HG02870 (cell line): ENCODE measurements around the gene KCNK6.
A peak's percentile ranks its signal among the peaks of the same experiment; 100 is the strongest.

Experiments used
- ATAC-seq: cut with Tn5 transposase; IDR thresholded peaks from one replicate; pipeline ENCODE4 v1.9.1; 2021; ENCODE audit warnings: mild to moderate bottlenecking, moderate library complexity; ENCODE audit not compliant: unreplicated experiment

Gene KCNK6

DNA sequence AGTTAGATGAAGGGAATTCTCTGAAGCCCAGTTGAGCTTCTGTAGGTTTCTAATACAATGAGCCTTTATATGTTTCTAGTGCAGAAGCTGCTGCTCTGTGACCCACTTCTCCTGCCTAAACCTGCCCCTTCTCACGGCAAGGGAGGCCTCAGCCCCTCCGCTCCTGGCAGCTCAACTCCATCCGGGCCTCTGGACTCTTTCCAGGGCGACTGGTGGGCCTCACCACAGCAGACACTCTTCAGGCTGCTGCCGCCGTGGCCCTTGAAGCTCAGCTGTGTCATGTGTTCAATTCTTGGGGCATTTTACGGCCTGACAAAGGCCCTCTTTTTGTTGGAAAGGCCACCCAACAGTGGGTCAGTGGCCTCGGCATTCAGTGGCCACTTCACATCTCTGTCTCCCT is 25.6 kb upstream of the KCNK6 start:
- no peak for ATAC-seq

DNA sequence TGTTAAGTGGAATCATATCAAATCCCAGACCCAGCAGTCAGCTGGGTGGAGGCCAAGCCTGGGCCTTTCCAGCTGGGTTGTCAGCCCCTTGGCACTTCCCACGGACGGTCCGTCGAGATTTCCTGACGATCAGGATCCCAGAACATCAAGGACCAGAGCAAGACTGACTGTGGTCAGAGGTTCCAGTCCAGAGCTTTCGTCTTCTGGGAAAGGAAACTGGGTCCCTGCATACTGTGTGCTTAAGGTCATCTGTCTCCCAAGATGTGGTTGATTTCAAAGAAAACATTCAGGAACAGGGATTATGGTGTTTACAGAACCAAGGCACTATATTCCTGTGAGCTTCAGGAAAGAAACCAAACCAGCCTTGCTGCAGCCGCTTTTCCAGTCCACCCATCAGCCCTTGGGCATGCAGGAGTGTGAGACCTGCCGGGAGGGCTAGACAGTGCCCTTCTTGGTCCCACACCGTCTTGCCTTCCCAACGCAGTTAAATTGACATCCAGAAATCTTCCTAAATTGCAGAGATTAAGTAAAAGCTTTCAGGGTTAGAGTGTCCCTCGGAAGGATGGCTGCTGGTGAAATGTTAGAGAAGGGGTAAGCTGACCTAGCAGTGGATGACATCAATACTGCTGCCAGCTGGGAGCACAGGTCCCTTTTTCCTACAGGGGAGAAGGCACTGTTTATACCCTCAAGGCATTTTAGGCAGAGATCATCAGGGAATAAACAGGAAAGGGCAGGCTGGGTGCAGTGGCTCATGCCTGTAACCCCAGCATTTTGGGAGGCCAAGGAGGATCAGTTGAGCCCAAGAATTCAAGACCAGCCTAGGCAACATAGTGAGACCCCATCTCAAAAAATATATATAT is 20.6 kb upstream of the KCNK6 start:
- ATAC-seq, result no peak

DNA sequence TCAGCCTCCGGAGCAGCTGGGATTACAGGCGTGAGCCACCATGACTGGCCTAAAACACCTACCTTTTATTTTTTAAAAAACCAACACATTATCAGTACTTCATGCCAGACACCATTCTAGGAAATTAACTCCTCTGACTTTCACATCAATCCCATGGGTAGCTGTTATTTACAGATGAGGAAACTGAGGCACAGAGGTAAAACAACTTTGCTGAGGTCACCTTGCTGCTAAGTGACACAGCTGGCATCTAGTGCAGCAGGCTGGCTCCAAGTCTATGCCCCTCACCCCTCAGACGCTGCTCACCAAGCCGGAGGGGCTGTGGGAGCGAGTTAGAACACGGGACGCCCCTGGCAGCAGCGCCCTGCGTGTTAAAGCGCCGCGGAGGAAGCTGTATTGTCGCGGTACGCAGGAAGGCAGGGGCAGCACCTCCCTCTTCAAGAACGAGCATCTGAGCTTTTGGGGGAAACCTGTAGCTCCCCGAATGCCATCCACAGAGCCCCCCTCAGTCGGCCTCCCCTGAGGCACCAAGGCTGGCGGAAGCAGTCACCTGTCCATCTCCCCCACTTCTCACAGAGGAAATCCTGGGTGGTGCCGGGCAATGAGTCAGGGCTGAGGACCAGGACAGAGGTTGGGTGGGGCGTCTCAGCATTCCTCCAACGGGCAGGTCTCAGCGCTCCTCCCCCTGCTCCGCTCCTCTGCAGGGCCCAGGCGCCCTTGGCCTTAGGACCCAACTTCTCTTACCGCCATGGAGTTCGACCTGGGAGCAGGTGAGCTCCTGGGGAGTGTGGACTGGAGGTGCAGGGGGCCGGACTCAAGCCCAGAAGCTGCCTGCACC is 15.9 kb upstream of the KCNK6 start, which contains the start of gene C19orf33:
Gene C19orf33 (plus strand): TSS at position 735 of the 835 bp plus-strand sequence. CDS start 11 bp downstream, at position 746.
- no peak for ATAC-seq

DNA sequence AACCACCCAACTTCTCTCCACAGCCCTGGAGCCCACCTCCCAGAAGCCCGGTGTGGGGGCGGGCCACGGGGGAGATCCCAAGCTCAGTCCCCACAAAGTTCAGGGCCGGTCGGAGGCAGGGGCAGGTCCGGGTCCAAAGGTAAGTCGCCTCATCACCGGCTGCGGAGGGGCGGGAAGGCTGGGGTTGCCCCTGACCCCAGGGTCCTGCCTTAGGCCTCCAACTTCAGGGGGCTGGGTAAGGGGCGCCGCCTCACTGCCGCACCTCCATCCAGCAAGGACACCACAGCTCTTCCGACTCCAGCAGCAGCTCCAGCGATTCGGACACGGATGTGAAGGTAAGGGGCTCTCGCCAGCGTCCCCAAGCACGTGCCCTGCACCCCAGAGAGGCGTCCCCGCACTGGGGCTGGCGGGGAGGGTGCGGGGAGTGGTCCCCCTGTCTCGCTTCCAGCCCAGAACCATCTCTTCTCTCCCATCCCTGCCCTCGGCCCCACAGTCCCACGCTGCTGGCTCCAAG is 15.2 kb upstream of the KCNK6 start:
- no peak for ATAC-seq

DNA sequence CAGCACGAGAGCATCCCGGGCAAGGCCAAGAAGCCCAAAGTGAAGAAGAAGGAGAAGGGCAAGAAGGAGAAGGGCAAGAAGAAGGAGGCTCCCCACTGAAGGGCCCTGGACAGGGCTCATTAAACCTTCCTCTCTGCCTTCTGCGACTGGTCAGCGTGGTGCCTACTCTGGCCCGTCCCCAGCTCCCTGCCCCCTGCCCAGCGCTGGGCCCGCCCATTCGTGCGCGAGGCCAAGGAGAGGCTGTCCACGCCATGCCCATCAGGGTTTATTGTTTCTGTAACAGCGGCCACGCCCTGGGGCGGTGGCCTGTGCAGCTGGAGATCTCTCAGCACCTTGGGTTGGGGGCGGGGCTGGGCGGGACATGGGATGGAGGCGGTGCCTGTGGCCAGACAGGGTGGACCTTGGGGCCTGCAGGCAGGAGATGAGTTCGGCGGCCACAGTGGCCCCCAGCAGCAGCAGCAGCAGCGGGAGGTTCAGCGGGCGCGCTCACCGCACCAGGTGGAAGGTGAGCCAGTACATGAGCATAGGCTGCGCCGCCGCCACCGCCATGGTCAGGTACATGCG is 14.7 kb upstream of the KCNK6 start:
- no peak for ATAC-seq

DNA sequence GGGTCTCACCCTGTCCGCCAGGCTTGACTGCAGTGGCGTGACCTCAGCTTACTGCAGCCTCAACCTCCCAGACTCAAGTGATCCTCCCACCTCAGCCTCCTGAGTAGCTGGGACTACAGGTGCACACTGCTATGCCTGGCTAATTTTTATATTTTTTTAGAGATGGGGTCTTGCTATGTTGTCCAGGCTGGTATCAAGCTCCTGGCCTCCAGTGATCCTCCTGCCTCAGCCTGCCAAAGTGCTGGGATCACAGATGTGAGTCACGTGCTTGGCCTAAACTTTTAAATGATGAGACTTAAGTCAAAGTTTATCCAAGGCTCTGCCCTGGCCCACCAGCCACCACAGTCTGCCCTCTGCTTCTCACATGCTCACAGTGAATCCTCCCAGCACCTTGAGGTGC is 13.4 kb upstream of the KCNK6 start:
- no peak for ATAC-seq

DNA sequence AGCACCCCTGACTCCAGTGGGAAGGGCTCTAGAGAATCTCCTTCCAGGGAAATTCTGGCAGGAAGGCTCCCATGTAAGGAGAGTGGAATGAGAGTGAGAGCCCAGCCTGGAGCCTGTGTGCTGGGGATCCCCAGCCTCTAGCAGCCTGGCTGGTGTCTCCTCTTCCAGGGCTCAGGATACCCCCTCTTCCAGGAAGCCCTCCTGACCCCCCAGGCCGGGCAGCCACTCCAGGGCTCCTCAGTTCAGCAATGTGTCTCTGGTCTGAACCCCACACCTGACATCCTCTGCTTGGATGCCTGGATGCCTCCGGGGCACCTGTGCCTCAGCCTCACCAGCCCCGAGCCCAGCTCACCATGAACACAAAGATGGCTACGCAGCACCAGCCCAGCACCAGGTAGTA is 12.6 kb upstream of the KCNK6 start:
- ATAC-seq, result no peak

DNA sequence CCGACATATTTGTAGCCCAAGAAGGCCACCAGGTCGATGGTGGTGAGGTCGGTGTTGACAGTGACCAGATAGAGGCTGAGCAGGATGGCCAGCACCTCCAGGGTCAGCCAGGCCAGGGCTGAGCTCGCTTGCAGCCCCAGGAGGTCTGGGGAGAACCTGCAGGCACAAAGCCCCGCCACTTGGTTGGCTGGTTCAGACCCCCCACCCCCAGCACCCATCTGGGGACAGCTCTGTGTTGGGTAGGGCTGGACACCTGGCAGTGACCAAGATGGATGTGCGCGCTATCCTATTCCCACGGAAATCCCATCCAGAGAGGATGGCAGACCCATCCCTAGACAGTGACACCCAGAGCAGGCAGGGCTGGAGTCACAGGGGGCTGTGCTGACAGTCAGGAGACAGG is 12.0 kb upstream of the KCNK6 start:
- ATAC-seq, result no peak

DNA sequence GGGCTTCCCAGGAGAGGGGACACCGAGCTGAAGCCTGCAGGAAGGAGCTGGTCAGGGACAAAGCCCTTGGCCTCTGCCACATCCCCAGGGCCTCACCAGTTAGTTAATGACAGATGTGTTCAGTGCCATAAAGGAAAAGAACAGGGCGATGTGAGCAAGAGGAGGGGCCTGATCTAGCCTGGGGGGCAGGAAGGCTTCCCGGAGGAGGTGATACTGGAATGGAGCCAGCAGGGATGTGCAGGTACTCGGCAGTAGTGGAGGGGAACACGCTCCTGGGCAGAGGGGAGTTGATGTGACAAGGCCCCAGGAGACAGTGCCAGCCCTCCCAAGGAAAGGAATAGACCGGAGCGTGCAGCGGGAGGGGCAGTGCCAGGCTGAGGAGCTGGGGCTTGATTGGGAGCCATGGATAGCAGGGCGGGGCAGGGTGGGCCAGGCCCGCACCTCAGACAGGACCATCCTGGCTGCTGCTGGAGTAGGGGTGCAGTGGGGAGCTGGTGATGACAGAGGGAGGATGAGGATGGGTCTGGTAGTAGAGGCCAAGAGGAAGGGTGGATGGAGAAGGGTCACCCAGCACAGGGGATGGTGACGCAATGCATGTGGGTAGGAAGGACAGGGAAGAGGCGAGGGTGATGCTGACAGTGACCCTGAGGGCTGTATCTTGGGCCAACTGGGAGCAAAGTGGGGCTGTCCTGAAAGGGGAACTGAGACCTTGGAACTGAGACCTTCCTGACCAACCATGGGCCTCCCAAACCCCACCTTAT is 11.5 kb upstream of the KCNK6 start:
- ATAC-seq, result no peak

DNA sequence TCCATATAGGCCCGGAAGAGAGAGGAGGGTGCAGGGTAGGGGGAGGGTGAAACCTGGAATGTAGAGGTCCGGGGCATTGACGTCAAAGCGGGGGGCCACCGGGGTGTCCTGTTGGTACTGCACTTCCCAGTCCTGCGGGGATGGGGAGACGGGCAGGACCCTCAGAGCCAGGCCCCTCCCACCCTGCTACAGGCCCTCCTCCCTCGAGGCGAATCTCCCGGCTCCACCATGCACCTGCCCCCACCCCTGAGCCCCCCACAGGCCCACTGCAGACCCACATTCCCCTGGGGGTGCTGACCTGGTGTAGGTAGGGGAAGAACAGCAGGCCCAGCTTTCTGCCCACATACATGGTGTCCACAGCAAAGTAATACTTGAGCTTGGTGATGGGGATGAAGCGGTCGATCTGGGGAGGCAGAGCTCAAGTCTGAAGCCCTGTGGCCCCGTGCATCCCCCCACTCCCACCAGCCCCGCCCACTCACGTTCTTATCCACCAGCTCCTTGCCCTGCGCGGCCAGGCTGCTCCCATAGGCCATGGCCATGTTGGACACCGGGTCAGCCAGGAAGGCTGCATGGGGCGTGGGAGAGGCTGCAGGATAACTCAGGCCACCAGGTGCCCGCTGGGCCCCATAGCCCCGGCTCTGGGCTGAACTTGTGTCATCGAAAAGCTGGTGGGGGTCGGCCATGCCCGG is 10.6 kb upstream of the KCNK6 start:
- no peak for ATAC-seq

DNA sequence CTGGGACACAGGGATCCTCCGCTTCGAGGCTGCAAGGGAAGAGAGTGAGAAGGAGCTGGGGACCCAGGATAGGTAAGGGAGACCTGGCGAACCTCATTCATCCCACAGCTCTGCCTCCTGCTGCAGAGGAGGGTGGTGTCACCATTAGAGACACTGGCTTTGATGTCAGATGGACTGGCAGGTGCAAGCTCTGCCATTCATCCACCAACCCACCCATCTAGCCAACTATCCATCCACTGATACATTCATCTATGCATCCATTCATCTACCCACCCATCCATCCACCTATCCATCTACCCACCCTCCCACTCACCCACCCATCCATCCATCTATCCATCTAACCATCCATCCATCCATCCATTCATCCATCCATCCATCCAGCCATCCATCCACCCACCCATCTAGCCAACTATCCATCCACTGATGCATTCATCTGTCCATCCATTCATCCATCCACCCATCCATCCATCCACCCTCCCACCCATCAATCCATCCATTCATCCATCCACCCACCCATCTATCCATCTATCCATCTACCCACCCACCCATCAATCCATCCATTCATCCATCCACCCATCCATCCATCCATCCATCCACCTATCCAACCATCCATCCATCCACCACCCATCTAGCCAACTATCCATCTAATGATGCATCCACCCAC is 9.9 kb upstream of the KCNK6 start:
- ATAC-seq, result no peak

DNA sequence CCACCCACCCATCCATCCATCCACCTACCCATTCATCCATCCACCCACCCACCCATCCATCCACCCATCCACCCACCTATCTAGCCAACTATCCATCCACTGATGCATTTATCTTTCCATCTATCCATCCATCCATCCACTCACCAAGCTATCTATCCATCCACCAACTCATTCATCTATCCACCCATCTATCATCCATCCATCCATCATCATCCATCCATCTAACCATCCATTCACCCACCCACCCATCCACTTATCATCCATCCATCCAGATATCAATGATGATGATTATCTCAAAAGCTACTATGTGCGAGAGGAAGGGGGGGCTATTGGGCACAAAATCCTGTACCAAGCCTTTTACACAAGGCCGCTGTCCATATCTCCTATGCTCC is 9.4 kb upstream of the KCNK6 start:
- no peak for ATAC-seq

DNA sequence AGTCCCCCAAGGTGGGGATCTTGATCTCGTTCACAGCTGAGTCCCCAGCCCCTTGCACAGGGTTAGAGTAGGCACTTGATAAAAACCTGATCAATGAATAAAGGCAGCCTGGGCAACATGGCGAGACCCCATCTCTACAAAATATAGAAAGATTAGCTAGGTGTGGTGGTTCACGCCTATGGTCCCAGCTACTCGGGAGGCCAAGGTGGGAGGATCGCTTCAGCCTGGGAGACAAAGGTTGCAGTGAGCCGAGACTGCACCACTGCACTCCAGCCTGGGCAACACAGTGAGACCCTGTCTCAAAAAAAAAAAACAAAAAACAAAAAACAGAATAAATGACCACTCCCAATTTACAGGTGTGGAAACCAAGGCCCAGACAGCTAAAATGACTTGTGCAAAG is 8.7 kb upstream of the KCNK6 start:
- no peak for ATAC-seq

DNA sequence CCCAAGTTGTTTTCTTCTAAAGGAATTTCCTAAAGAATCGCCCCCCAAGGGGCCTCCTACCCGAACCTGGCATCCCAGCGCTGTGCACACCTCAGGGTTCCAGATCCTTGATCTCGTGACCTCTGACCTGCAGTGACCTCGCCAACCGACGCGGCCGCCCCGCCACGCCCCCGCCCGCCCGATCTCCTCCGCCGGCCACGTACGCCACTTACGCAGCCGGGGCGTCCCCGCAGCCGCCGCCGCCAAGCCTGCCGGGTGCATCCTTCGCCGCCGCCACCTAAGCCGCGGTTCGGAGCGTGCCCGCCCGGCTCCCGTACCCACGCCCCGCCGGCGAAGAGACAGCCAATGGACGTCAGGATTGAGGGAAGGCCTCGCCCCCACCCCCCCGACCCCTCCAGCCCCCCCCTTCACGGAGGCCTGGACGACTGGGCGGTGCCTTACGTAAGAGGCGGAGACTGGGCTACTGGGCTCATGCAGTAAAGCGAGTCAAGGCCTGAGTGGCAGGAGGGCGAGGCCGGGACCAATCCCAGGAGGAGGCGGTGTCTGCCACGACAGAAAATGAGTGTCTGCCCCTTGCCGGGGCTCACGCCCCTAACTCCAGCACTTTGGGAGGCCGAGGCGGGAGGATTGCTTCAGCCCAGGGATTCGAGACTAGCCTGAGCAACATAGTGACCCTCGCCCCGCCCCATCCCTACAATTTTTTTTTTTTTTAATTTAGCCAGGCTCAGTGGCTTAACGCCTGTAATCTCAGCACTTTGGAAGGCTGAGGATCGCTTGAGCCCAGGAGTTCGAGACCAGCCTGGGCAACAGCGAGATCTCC is 3.8 kb upstream of the KCNK6 start, which contains the start of gene YIF1B:
Gene YIF1B (minus strand): TSS at position 291 of the 820 bp plus-strand sequence. CDS start 30 bp downstream, at position 261.
- peak; percentile 83 for ATAC-seq

DNA sequence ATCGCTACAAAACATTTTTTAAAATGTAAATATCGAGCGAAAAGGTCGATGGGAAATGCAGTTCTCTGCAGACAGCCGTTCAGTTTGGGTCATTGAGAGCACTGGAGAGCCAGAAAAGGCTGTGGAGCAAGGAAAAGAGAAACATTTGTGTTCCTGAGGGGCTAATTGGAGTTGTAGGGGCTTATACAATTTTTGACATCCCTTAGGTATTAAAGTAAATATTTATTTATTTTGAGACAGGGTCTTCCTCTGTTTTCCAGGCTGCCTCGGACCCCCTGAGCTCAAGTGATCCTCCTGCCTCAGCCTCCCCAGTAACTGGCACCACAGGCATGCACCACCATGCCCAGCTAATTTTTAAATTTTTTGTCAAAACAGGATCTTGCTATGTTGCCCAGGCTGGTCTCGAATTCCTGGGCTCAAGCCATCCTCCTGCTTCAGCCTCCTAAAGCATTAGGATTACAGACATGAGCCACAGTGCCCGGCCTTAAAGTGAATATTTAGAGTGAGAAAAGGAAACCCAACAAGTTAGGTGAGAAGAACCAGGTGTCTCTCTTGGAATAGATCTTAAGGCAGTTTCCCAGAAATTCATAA is 3.1 kb upstream of the KCNK6 start:
- no peak for ATAC-seq

DNA sequence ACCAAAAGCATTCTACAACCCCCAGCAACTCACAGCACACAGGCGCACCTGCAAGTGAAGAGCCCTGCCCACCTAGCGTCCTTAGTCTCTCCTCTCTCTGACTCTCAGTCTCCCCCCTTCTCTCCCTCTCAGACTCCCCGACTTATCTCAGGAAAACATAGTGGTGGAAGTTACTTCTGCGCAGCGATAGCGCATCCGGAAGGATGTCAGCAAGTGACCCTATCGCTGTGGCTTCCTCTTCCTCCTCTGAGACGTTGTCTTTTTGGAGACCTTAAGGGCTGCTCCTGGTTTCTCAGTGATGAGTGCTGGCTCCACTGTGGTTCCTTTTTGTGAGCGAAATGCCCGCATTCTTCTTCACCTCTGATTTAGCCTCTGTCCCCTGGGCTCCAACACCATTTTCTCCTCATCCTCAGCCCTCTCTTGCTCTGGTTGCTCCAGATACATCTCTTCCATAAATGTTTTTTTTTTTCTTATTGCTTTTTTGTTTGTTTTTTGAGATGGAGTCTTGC is 2.5 kb upstream of the KCNK6 start:
- ATAC-seq, result no peak

DNA sequence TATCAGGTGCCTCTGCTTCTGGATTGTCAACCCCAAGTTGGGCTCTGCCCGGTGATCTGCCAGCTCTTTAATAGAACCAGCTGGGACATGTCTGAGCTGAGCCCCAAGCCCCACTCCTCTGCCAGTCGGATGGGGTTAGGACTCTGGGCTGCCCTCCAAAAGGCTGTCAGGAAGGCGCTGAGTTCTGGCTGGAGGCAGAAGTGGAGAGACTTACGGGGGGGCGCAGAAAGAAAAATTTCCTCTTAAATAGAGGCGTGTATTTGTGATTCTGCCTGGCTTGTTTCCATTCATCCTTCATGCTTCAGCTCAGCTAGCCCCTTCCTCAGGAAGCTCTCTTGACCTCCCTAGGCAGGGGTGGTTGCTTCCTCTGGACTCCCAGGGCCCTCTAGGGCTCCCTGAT is 985 bp upstream of the KCNK6 start:
- no peak for ATAC-seq

DNA sequence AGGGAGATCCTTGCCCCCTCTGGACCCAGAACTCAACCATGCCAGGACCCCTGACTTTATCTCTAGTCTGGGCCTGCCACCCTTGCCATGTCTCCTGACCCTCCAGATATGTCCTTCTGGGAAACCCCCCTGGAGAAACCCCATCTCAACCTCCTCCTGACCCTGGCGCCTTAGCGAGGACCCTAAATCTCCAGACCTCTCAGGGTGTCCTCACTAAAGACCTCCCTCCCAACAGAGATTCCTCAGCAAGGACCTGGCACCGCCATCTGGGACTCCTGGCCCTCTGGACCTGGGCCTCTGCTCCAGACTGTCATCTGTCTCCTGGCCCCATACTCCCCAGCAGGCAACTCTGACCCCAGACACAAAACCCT is 1.3 kb downstream of the KCNK6 start:
- ATAC-seq, result no peak
